H1 (cell line): Measurements from ENCODE around the gene TFDP1.

ENCODE experiments used
- ATF3 ChIP-seq: IDR thresholded peaks from 2 replicates; pipeline ENCODE4 v1.6.1; 2011; ENCODE audit warnings: low read depth, mild to moderate bottlenecking, low read length; ENCODE audit not compliant: insufficient read depth
- CTCF ChIP-seq, 3 experiments: IDR thresholded peaks; 1 replicate in 2 of 3; 2 replicates in 1 of 3; pipeline versions ENCODE4 v1.5.1 to v1.6.1; 2011; ENCODE audit warnings: low read length in 3 of 3, mild to moderate bottlenecking in 3 of 3, inconsistent platforms in 2 of 3, low read depth in 1 of 3, moderate library complexity in 1 of 3; ENCODE audit not compliant: insufficient read depth in 1 of 3; ENCODE audit errors: control extremely low read depth in 1 of 3
- KDM1A ChIP-seq: fragments of 200-600, 300-600 bp; sonication (generic); IDR thresholded peaks from 2 replicates; pipeline ENCODE4 v1.7.1; 2016; ENCODE audit warnings: mild to moderate bottlenecking, low read length, borderline replicate concordance
- MAX ChIP-seq: IDR thresholded peaks from 2 replicates; pipeline ENCODE4 v1.6.1; 2012; ENCODE audit warnings: inconsistent platforms
- POLR2A ChIP-seq, 2 experiments: IDR thresholded peaks; 1 replicate in 1 of 2; 2 replicates in 1 of 2; pipeline ENCODE4 v1.6.1; 2011; ENCODE audit warnings: low read depth in 2 of 2, low read length in 2 of 2, mild to moderate bottlenecking in 2 of 2; ENCODE audit errors: control extremely low read depth in 1 of 2
- POLR2AphosphoS5 ChIP-seq: IDR thresholded peaks from 2 replicates; pipeline ENCODE4 v1.6.1; 2011; ENCODE audit warnings: low read depth, low read length

GRCh38 chr13:113605866-113606438 is 21.4 kb downstream of the TFDP1 start:
- TF ChIP-seq ATF3 (no peak), POLR2A (IDR thresholded peaks at IDR 0.05; ENCODE audit: control extremely low read depth in 1 of 2, low read depth in 2 of 2, low read length in 2 of 2) (no peak), CTCF (IDR thresholded peaks at IDR 0.05; ENCODE audit: control extremely low read depth in 1 of 3, insufficient read depth in 1 of 3, low read depth in 1 of 3, low read length in 3 of 3) (no peak), POLR2AphosphoS5 (no peak), KDM1A (no peak), MAX (no peak)
